GM21576 (cell line): ENCODE data around the gene USP26.
"Not testable (repeated sequence)": the region's sequence is repeated elsewhere in the genome, so short reads cannot be mapped to it uniquely, and the experiment has no call there.

Experiments used
- ATAC-seq: cut with Tn5 transposase; IDR thresholded peaks from one replicate; pipeline ENCODE4 v1.9.1; 2021; ENCODE audit warnings: mild to moderate bottlenecking, moderate library complexity; ENCODE audit not compliant: unreplicated experiment

USP26 gene

DNA sequence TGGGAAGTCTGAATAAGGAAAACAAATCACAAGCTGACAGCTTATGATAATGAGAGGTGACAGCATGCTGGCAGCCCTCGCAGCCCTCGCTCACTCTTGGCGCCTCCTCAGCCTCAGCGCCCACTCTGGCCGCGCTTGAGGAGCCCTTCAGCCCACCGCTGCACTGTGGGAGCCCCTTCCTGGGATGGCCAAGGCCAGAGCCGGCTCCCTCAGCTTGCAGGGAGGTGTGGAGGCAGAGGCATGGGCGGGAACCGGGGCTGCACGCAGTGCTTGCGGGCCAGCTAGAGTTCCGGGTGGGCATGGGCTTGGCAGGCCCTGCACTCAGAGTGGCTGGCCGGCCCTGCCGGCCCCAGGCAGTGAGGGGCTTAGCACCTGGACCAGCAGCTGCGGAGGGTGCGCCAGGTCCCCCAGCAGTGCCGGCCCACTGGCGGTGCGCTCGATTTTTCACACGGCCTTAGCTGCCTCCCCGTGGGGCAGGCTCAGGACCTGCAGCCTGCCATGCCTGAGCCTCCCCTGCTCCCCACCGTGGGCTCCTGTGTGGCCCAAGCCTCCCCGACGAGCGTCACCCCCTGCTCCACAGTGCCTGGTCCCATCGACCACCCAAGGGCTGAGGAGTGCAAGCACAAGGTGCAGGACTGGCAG lies 52.6 kb downstream of the USP26 start:
- ATAC-seq = not testable (repeated sequence)

DNA sequence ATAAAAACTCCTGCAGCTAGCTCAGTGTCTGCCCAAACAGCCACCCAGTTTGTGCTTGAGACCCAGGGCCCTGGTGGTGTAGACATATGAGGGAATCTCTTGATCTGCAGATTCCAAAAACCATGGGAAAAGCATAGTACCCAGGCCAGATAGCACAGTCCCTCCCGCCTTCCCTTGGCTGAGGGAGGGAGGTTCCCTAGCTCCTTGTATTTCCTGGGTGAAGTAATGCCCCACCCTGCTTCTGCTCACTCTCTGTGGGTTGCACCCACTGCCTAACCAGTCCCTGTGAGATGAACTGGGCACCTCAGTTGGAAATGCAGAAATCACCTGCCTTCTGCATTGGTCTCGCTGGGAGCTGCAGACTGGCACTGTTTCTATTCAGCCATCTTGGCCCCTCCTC lies 54.6 kb downstream of the USP26 start:
- ATAC-seq = no peak

DNA sequence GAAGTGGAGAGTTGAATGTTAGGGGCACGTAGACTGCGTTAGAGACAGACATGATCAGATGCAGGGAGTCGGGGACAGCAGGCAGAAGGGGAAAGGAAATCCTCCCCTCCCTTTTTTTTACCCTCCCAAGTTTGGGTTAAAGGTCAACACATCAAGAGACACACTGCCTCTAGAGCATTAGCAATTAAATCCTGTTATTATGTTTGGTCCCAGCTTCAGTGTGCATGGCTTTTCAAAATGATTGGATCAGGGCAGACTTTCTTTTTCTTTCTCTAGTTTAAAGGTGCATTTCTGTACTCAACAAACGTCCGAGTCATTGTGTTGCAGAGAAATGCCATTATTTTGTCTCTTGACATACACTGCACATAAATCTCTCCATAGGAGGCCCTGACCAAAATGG lies 63.9 kb downstream of the USP26 start:
- ATAC-seq = no peak

DNA sequence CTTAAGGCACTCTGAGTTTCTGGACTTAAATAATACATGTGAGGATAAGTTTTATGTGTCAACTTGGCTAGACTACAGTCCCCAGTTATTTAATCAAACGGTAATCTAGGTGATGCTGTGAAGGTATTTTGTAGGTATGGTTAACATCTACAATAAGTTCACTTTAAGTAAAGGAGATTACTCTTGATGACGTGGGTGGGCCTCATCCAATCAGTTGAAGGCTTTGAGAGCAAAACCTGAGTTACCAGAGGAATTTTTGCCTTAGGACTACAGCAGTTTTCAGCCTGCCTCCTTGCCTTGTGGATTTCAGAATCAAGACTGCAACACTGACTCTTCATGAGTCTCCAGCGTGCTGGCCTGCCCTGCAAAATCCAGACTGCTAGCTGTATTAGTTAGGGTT lies 78.7 kb downstream of the USP26 start:
- no peak for ATAC-seq

GRCh38 chrX:133007458-133007857 lies 89.5 kb downstream of the USP26 start:
- ATAC-seq = no peak

GRCh38 chrX:133005616-133006015 lies 91.3 kb downstream of the USP26 start:
- ATAC-seq = no peak

- no peak for ATAC-seq
These were observed 91.9 kb downstream of the USP26 start for GRCh38 chrX:133005042-133005441.

GRCh38 chrX:132999209-132999608 lies 97.7 kb downstream of the USP26 start:
- ATAC-seq = no peak

DNA sequence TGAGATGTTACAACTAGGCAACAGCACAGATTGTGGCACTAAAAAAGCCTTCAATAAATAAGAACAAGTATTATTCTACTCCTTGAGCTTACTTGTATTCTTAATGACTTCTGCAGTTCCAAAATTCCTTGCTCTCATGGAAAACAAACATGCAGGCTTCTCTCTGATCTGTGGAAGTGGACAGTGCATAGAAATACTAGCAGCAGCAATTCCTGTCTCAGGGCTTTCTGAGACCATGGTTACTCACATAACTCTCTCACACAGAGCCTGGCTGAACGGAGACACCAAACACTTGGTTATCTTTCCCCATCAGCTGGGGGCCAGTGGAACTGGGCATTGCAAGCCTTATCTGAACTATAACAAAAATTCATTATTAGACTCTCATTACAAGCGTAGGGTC lies 106.1 kb downstream of the USP26 start:
- ATAC-seq = no peak

GRCh38 chrX:132986556-132986955 lies 110.4 kb downstream of the USP26 start:
- ATAC-seq = no peak

- ATAC-seq = no peak
These were observed 112.8 kb downstream of the USP26 start for GRCh38 chrX:132984058-132984650.

GRCh38 chrX:132983496-132983895 lies 113.4 kb downstream of the USP26 start:
- ATAC-seq = no peak

- not testable (repeated sequence) for ATAC-seq
These were observed 116.9 kb downstream of the USP26 start for GRCh38 chrX:132980035-132980434.
